ENCODE results near the gene RCN1. TPM values are rescaled to one million over a fixed set of nuclear protein-coding genes. Genes with fewer than 3 reads are reported as not detected.

RCN1 gene
- total and polyA plus RNA-seq, 2 of the 8 experiments (the other 6 are each of a cell fraction or from before 2014, with no cell fraction given) = 45.1 to 123 TPM

GRCh38 chr11:32070692-32071091, 20.2 kb upstream of the RCN1 start:
- Histone ChIP-seq H2BK120ac (replicated peaks; ENCODE audit: low read depth, low read length) (no peak overlapping the region), H3K23ac (ENCODE audit: insufficient read length) (no peak overlapping the region), H3K18ac (ENCODE audit: extremely low read depth, low read length) (no peak overlapping the region; the same call in 1 of the 2 replicates), H3K23me2 (ENCODE audit: low read depth, low read length) (no peaks in the 10 kb centered on the region), H3K9ac (replicated peaks in 1 of 4; ENCODE audit: extremely low read depth in 1 of 4, low read depth in 3 of 4, low read length in 3 of 4) (no peak overlapping the region), H4K8ac (ENCODE audit: extremely low read depth, insufficient read depth, low read length) (no peak overlapping the region), H3K4me1 (replicated peaks in 1 of 4; ENCODE audit: control insufficient read depth in 3 of 4, insufficient read depth in 4 of 4, low read length in 3 of 4) (peaks cover 4 to 13% (median 9%) of the 10 kb centered on the region in 4 experiments; a peak in 6 of 7 replicates), H3K79me2 (ENCODE audit: control insufficient read depth in 1 of 2, insufficient read depth in 2 of 2, low read length in 2 of 2) (no peaks in the 10 kb centered on the region), H3K27me3 (replicated peaks in 1 of 4; ENCODE audit: control insufficient read depth in 3 of 4, extremely low read depth in 1 of 4, insufficient read depth in 3 of 4, low read length in 3 of 4) (no peaks in the 10 kb centered on the region), H3K4me3 (ENCODE audit: extremely low read depth in 1 of 4, insufficient read depth in 2 of 4, low read depth in 3 of 4, low read length in 4 of 4) (no peak overlapping the region), H2BK20ac (ENCODE audit: low read length) (no peak overlapping the region), H3K14ac (ENCODE audit: insufficient read length) (no peak overlapping the region), H2BK12ac (ENCODE audit: low read depth, low read length) (no peak overlapping the region), H3K56ac (replicated peaks; ENCODE audit: insufficient read length, low read depth, low read length) (no peak overlapping the region), H2AFZ (ENCODE audit: low read length) (no peak overlapping the region), H3K4me2 (ENCODE audit: insufficient read depth in 1 of 2, low read depth in 2 of 2, low read length in 2 of 2) (no peak overlapping the region), H3K4ac (replicated peaks; ENCODE audit: insufficient read length, low read depth, low read length) (no peak overlapping the region), H2BK15ac (ENCODE audit: low read length) (no peak overlapping the region; the same call in 1 of the 2 replicates), H4K5ac (ENCODE audit: insufficient read length, low read depth, low read length) (no peak overlapping the region), H2BK5ac (ENCODE audit: low read depth, low read length) (no peak overlapping the region), H4K20me1 (replicated peaks in 1 of 2; ENCODE audit: control insufficient read depth in 1 of 2, insufficient read depth in 2 of 2, low read length in 2 of 2) (no peaks in the 10 kb centered on the region), H3K27ac (ENCODE audit: low read depth, low read length) (no peak overlapping the region), H3K9me3 (ENCODE audit: insufficient read depth in 2 of 2, low read depth in 1 of 2, low read length in 1 of 2) (no peaks in the 10 kb centered on the region), H3K79me1 (ENCODE audit: low read depth, low read length) (no peaks in the 10 kb centered on the region), H4K91ac (replicated peaks; ENCODE audit: insufficient read length, low read length) (no peak overlapping the region), H2AK5ac (ENCODE audit: low read depth, low read length) (no peak overlapping the region), H3K36me3 (ENCODE audit: control insufficient read depth in 2 of 4, insufficient read depth in 4 of 4, low read length in 3 of 4) (no peaks in the 10 kb centered on the region)
- FAIRE-seq = no peak
- TF ChIP-seq CHD1 (IDR thresholded peaks at IDR 0.05; ENCODE audit: low read depth, low read length) = no peak
- TF ChIP-seq ZNF274 (IDR thresholded peaks at IDR 0.05; ENCODE audit: borderline replicate concordance, extremely low read depth, low read length) = no peak
- no peak for TF ChIP-seq JUN (IDR thresholded peaks at IDR 0.05; ENCODE audit: low read depth, low read length)
- no peak for TF ChIP-seq RXRA (IDR thresholded peaks at IDR 0.05; ENCODE audit: insufficient read depth, low read depth, low read length)
- TF ChIP-seq TEAD4 (IDR thresholded peaks at IDR 0.05; ENCODE audit: low read depth, low read length) = no peak
- TF ChIP-seq PHF8 (conservative IDR thresholded peaks at IDR 0.05; ENCODE audit: low read depth, low read length) = no peak
- TF ChIP-seq YY1 (IDR thresholded peaks at IDR 0.05; ENCODE audit: low read depth, low read length) = no peak
- 89% methylated on average over 5 of the region's 5 CpGs; no CpG with 5 or more reads in 1 of the 2 experiments for WGBS, 2 experiments (ENCODE audit: extremely low coverage in 1 of 2, insufficient coverage in 1 of 2, insufficient read length in 1 of 2, insufficient replicate concordance in 2 of 2, low coverage in 1 of 2, low lambda C conversion rate in 2 of 2, missing lambda C conversion rate in 1 of 2)
- ChIA-PET POLR2A (ENCODE audit: partially characterized antibody) (no interaction called here), CTCF (ENCODE audit: partially characterized antibody) (interaction anchor here (1.2 to 14.6 kb wide), 4 partner anchors 8 to 87 kb away, joined by 3 to 187 read pairs (median 16); no protein-coding TSS in a partner anchor)
- DNase-seq (ENCODE audit: low read depth in 1 of 2, low spot score in 2 of 2) = no peak

Data from H1 (cell line).